Stomach (tissue), 9 donors: Measurements from ENCODE around the gene TTBK2. TPM values are rescaled to one million over a fixed set of nuclear protein-coding genes. Genes with fewer than 3 reads are reported as not detected.
A peak's percentile ranks its signal among the peaks of the same experiment; 100 is the strongest.

Experiments used
- DNase-seq, 2 donors: peaks; one replicate each; pipeline versions ENCODE4 v3.0.0 to v3.0.0-alpha.2; 2013 to 2019
- H3K27ac ChIP-seq, 5 donors: fragments of 200-600 bp in 4 of 5; sonication (generic) in 4 of 5; one replicate each; pipeline ENCODE4 v1.5.1; 2013 to 2019; ENCODE audit warnings: mild to moderate bottlenecking in 1 of 5, moderate library complexity in 1 of 5
- H3K27me3 ChIP-seq, 3 donors: fragments of 200-600 bp; sonication (generic); one replicate each; pipeline ENCODE4 v1.5.1; 2017 to 2019; ENCODE audit warnings: mixed run types in 1 of 3
- H3K36me3 ChIP-seq, 4 donors: fragments of 200-600 bp; sonication (generic); 1 replicate in 3 of 4; 2 replicates in 1 of 4; pipeline ENCODE4 v1.5.1; 2016 to 2019
- H3K4me1 ChIP-seq, 4 donors: fragments of 200-600 bp; sonication (generic); one replicate each; pipeline ENCODE4 v1.5.1; 2016 to 2019
- H3K4me3 ChIP-seq, 4 donors: fragments of 200-600 bp; sonication (generic) in 3 of 4; one replicate each; pipeline ENCODE4 v1.5.1; 2016 to 2019; ENCODE audit warnings: mild to moderate bottlenecking in 1 of 4
- H3K9me3 ChIP-seq, 4 donors: fragments of 200-600 bp; sonication (generic); one replicate each; pipeline ENCODE4 v1.5.1; 2016 to 2019
- CTCF ChIP-seq, 7 experiments: fragments of 450-650 bp in 4 of 7; fragments of 200-600 bp in 3 of 7; sonication (generic) in 3 of 7; IDR thresholded peaks; one replicate each; pipeline ENCODE4 v1.5.1; 2016 to 2019; ENCODE audit warnings: antibody characterized with exemption in 7 of 7, control low read depth in 2 of 7, mild to moderate bottlenecking in 1 of 7
- EP300 ChIP-seq: sonication (generic); formaldehyde crosslinking; IDR thresholded peaks from one replicate; pipeline ENCODE4 v1.6.1; 2017; ENCODE audit warnings: antibody characterized with exemption
- POLR2A ChIP-seq, 4 donors: fragments of 450-650 bp; IDR thresholded peaks; one replicate each; pipeline ENCODE4 v1.6.1; 2016; ENCODE audit warnings: antibody characterized with exemption in 4 of 4, control low read depth in 2 of 4, mild to moderate bottlenecking in 1 of 4, moderate library complexity in 1 of 4
- POLR2AphosphoS5 ChIP-seq, 3 donors: sonication (generic); formaldehyde crosslinking; IDR thresholded peaks; one replicate each; pipeline ENCODE4 v1.6.1; 2016; ENCODE audit warnings: antibody characterized with exemption in 3 of 3
- WGBS, 5 donors: extraction: QIAGEN DNeasy Blood & Tissue Kit in 3 of 5; methylation state at CpG; one replicate each; pipeline versions ENCODE4 v1.1.5 to v1.1.7; 2013 to 2018; 5-methylcytosine and 5-hydroxymethylcytosine counted together
- intact Hi-C: fragments of 100-400 bp; cut with DNase I; formaldehyde crosslinking; loops from one replicate; pipeline ENCODE4 v1.15.1; 2023; ENCODE audit warnings: low total_unique reads
- polyA plus RNA-seq, 3 donors: library from polyadenylated mRNA; stranded (reverse); fragments of 200-250 nt; gene quantifications; one replicate each; pipeline ENCODE4 v1.2.3, GENCODE V29; 2013
- total RNA-seq, 5 donors: library from RNA; depleted of rRNA; stranded (reverse); fragments of >200 nt; gene quantifications; one replicate each; pipeline versions ENCODE4 v1.1.0 to v1.2.3, GENCODE V29; 2014 to 2016
- donor health status: healthy with polysubstance abuse.
- donor health status: Bipolar disorder and iron deficiency.
- donor health status: healthy.

The TTBK2 gene
- total and polyA plus RNA-seq, 8 donors, result 1.2 to 15.6 (median 7.6) TPM

- TF ChIP-seq POLR2A (IDR thresholded peaks at IDR 0.05), result no peak
- TF ChIP-seq POLR2AphosphoS5 (IDR thresholded peaks at IDR 0.05), result no peak
- TF ChIP-seq EP300, result no peak
- no peak for TF ChIP-seq CTCF (IDR thresholded peaks at IDR 0.05)
- 93 to 96% (median 94%) methylated on average over 4 of the region's 4 CpGs for WGBS, 5 donors
- no peaks in the 10 kb centered on the region for H3K27me3 ChIP-seq
- no peaks in the 10 kb centered on the region for H3K9me3 ChIP-seq
- intact Hi-C loops, result no loop called here
- no peak overlapping the region for H3K4me3 ChIP-seq
- DNase-seq, result no peak
- H3K36me3 ChIP-seq, result peaks cover 0 to 20% (median 15%) of the 10 kb centered on the region in 4 donors
- peaks cover 0 to 10% (median 7%) of the 10 kb centered on the region in 4 donors for H3K4me1 ChIP-seq
- H3K27ac ChIP-seq, result no peak overlapping the region
Observed at GRCh38 chr15:42742149-42742548, 178.4 kb downstream of the TTBK2 start.

- intact Hi-C loops, result no loop called here
- H3K27me3 ChIP-seq, result no peaks in the 10 kb centered on the region
- no peaks in the 10 kb centered on the region for H3K9me3 ChIP-seq
- TF ChIP-seq EP300 (no peak), CTCF (IDR thresholded peaks at IDR 0.05) (no peak), POLR2A (IDR thresholded peaks at IDR 0.05) (no peak), POLR2AphosphoS5 (IDR thresholded peaks at IDR 0.05) (no peak)
- H3K36me3 ChIP-seq, result peaks cover 0 to 20% (median 15%) of the 10 kb centered on the region in 4 donors
- H3K4me3 ChIP-seq, result no peak overlapping the region
- peaks cover 0 to 10% (median 8%) of the 10 kb centered on the region in 4 donors for H3K4me1 ChIP-seq
- 84 to 95% (median 93%) methylated on average over 2 of the region's 2 CpGs for WGBS, 5 donors
- DNase-seq, result no peak
- H3K27ac ChIP-seq, result no peak overlapping the region
Observed at GRCh38 chr15:42741710-42742109, 178.9 kb downstream of the TTBK2 start.

- H3K4me1 ChIP-seq, result peaks cover 12 to 33% (median 24%) of the 10 kb centered on the region in 4 donors
- peaks cover 4 to 27% (median 20%) of the 10 kb centered on the region in 4 donors for H3K36me3 ChIP-seq
- DNase-seq, result peak in 1 of 2 donors; percentile 35
- TF ChIP-seq CTCF (IDR thresholded peaks at IDR 0.05) (peak in 3 of 7 experiments; percentile 14 to 30 (median 25)), POLR2A (IDR thresholded peaks at IDR 0.05) (no peak), POLR2AphosphoS5 (IDR thresholded peaks at IDR 0.05) (no peak)
- no peaks in the 10 kb centered on the region for H3K9me3 ChIP-seq
- 68% methylated on average over 21 of the region's 21 CpGs for WGBS, 5 donors
- H3K4me3 ChIP-seq, result peak overlapping the region; percentile 82 to 90 (median 88)
- peak overlapping the region; percentile 84 to 97 (median 91) for H3K27ac ChIP-seq
- intact Hi-C loops, result loop anchor here (10.0 kb wide), 1 partner anchor 187 kb away; the partner anchor contains the start of gene TTBK2
- H3K27me3 ChIP-seq, result no peaks in the 10 kb centered on the region
Observed at GRCh38 chr15:42737529-42738328, 182.8 kb downstream of the TTBK2 start.

- TF ChIP-seq POLR2A (IDR thresholded peaks at IDR 0.05) (no peak), POLR2AphosphoS5 (IDR thresholded peaks at IDR 0.05) (peak in 2 of 3 donors; percentile 51 to 62)
- peaks cover 12 to 33% (median 24%) of the 10 kb centered on the region in 4 donors for H3K4me1 ChIP-seq
- peaks cover 4 to 35% (median 28%) of the 10 kb centered on the region in 4 donors for H3K36me3 ChIP-seq
- H3K27me3 ChIP-seq, result no peaks in the 10 kb centered on the region
- intact Hi-C loops, result loop anchor here (10.0 kb wide), 1 partner anchor 188 kb away; the partner anchor contains the start of gene TTBK2
- no peaks in the 10 kb centered on the region for H3K9me3 ChIP-seq
- H3K27ac ChIP-seq, result peak within 1 kb of the TSS; percentile 84 to 97 (median 91)
- 0 to 1% (median 0%) methylated on average over 3 to 76 of the region's 76 CpGs for WGBS, 5 donors
- peak within 1 kb of the TSS; percentile 82 to 90 (median 88) for H3K4me3 ChIP-seq
- peak; percentile 94 to 96 for DNase-seq
Observed at GRCh38 chr15:42736793-42737528, 183.6 kb downstream of the TTBK2 start, which contains the start of gene CDAN1. Gene CDAN1, minus strand, starts transcription at chr15:42737128. Its CDS starts 26 bp downstream, at chr15:42737102.
